Endothelial cell (in vitro differentiated cells): ENCODE measurements around the gene CNNM2. TPM values are rescaled to one million over a fixed set of nuclear protein-coding genes. Genes with fewer than 3 reads are reported as not detected.

ENCODE experiments used
- DNase-seq: peaks from one replicate; pipeline ENCODE4 v3.0.0; 2021; ENCODE audit warnings: low spot score
- H3K27ac Mint-ChIP-seq: one replicate; pipeline ENCODE4 v1.8.0; 2021; ENCODE audit warnings: mixed read lengths, inconsistent platforms; ENCODE audit not compliant: unreplicated experiment
- H3K27me3 Mint-ChIP-seq: one replicate; pipeline ENCODE4 v1.8.0; 2021; ENCODE audit warnings: mild to moderate bottlenecking, moderate library complexity, mixed read lengths, inconsistent platforms; ENCODE audit not compliant: unreplicated experiment
- H3K36me3 Mint-ChIP-seq: one replicate; pipeline ENCODE4 v1.8.0; 2021; ENCODE audit warnings: mild to moderate bottlenecking, low read depth, mixed read lengths, inconsistent platforms; ENCODE audit not compliant: unreplicated experiment
- H3K4me1 Mint-ChIP-seq: one replicate; pipeline ENCODE4 v1.8.0; 2021; ENCODE audit warnings: mild to moderate bottlenecking, mixed read lengths, inconsistent platforms; ENCODE audit not compliant: unreplicated experiment
- H3K4me3 Mint-ChIP-seq: one replicate; pipeline ENCODE4 v1.8.0; 2021; ENCODE audit warnings: mild to moderate bottlenecking, mixed read lengths, inconsistent platforms; ENCODE audit not compliant: unreplicated experiment
- H3K9me3 Mint-ChIP-seq: one replicate; pipeline ENCODE4 v1.8.0; 2021; ENCODE audit warnings: mixed read lengths, inconsistent platforms; ENCODE audit not compliant: unreplicated experiment
- total RNA-seq: library from RNA; stranded (reverse); fragmentation: NEBNext Ultra II Directional; extraction: Animal tissue kit (Norgen Biotek cat#: 25700); gene quantifications from one replicate; pipeline ENCODE4 v1.2.1, GENCODE V29; 2021; ENCODE audit not compliant: unreplicated experiment
- TF ChIP-seq, protein P1 (sequence below): fragments of 200-600 bp; sonication (generic); IDR thresholded peaks from one replicate; pipeline ENCODE4 v1.5.0; 2021; ENCODE audit warnings: antibody characterized with exemption; ENCODE audit not compliant: unreplicated experiment

Gene CNNM2
- total RNA-seq, 1 donor from 2014 or later: 4.6 TPM

DNA sequence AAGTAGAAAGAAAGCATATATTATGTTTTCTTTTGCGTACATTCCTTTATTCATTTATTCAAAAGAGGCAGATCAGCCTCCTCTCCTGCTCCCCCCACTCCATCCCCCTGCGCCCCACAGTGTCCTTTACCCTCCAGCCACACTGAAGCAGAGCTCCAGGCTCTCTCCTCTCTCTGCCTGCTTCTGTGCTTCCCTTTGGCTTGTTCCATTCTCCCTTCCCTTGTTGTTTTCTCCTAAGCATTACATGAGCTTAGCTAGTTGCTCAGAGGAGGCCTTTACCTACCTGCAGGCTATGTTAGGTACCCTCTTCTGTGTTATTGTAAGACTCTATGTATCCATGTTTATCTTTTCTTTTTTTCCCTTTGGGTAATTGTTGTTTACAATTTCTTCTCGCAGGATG, 27.4 kb downstream of the CNNM2 start:
- H3K9me3 Mint-ChIP-seq: no peaks in the 10 kb centered on the region
- H3K27ac Mint-ChIP-seq: no peak overlapping the region
- peaks cover 6% of the 10 kb centered on the region for H3K4me1 Mint-ChIP-seq
- no peaks in the 10 kb centered on the region for H3K27me3 Mint-ChIP-seq
- no peak for DNase-seq
- no peaks in the 10 kb centered on the region for H3K36me3 Mint-ChIP-seq
- TF ChIP-seq, protein P1, sequence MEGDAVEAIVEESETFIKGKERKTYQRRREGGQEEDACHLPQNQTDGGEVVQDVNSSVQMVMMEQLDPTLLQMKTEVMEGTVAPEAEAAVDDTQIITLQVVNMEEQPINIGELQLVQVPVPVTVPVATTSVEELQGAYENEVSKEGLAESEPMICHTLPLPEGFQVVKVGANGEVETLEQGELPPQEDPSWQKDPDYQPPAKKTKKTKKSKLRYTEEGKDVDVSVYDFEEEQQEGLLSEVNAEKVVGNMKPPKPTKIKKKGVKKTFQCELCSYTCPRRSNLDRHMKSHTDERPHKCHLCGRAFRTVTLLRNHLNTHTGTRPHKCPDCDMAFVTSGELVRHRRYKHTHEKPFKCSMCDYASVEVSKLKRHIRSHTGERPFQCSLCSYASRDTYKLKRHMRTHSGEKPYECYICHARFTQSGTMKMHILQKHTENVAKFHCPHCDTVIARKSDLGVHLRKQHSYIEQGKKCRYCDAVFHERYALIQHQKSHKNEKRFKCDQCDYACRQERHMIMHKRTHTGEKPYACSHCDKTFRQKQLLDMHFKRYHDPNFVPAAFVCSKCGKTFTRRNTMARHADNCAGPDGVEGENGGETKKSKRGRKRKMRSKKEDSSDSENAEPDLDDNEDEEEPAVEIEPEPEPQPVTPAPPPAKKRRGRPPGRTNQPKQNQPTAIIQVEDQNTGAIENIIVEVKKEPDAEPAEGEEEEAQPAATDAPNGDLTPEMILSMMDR: no peak
- no peak overlapping the region for H3K4me3 Mint-ChIP-seq

DNA sequence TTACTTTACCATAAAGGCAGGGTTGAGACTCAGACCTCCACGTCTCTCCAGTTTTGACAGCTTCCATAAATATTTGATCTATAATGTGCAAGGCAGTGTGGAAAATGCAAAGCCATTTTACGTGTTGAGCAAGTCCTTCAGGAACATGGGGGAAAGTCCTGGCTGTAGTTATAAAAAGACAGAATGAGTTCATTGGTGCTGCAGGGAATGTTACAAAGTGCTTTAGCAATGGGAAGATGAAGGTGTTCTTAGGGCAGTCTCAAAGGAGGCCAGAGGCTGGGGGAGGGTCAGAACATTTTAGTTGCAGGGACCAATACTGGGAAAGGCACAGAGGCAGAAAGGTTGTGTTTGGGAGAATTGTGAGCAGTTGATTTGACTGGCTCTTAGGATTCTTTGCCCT, 27.9 kb downstream of the CNNM2 start:
- H3K27me3 Mint-ChIP-seq: no peaks in the 10 kb centered on the region
- H3K4me1 Mint-ChIP-seq: peaks cover 6% of the 10 kb centered on the region
- no peaks in the 10 kb centered on the region for H3K9me3 Mint-ChIP-seq
- DNase-seq: no peak
- H3K4me3 Mint-ChIP-seq: no peak overlapping the region
- H3K27ac Mint-ChIP-seq: no peak overlapping the region
- H3K36me3 Mint-ChIP-seq: no peaks in the 10 kb centered on the region
- TF ChIP-seq, protein P1: no peak

DNA sequence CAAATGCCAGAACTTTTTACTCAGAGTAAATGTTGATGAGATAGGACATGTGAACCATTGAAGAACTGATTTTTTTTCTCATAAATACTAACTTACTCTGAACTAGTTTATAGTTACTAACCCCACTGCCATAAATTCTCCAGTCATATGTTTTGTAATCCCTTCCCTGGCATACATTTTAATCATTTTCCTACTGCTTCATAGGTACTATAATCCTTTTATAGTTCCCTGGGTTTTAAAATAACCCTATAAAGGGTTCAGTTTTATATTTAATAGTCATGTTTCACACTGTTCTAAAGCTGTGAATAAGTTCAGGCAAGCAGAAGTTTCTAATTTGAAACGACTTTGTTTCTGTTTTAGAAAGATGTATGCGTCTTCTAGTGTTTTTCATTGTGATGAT, 28.9 kb downstream of the CNNM2 start:
- peaks cover 6% of the 10 kb centered on the region for H3K4me1 Mint-ChIP-seq
- H3K9me3 Mint-ChIP-seq: no peaks in the 10 kb centered on the region

DNA sequence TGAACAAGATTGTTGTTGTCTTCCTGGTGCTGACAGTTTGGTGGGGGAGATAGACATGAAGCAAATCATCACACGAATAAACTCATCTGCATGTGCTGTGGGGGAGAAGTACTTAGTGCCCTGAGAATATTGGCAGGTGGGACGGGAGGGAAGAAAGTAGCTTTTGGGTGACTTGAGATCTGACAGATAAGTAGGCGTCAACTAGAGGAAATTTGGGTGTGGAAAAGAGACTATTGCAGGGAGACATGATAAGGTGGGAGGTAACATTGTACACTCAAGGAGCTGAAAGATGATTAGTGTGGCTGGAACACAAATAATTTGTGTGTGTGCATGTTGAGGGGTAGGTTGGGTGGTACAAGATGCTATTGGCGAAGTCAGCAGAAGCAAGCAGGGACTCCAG, 30.1 kb downstream of the CNNM2 start:
- H3K4me1 Mint-ChIP-seq: peaks cover 6% of the 10 kb centered on the region
- no peaks in the 10 kb centered on the region for H3K27me3 Mint-ChIP-seq
- H3K27ac Mint-ChIP-seq: no peak overlapping the region
- H3K36me3 Mint-ChIP-seq: no peaks in the 10 kb centered on the region
- TF ChIP-seq, protein P1: no peak
- H3K4me3 Mint-ChIP-seq: no peak overlapping the region
- H3K9me3 Mint-ChIP-seq: no peaks in the 10 kb centered on the region
- DNase-seq: no peak

More for the DNA sequence above, 28.9 kb downstream of the CNNM2 start:
- no peak overlapping the region for H3K27ac Mint-ChIP-seq
- H3K4me3 Mint-ChIP-seq: no peak overlapping the region
- DNase-seq: no peak
- TF ChIP-seq, protein P1: no peak
- no peaks in the 10 kb centered on the region for H3K36me3 Mint-ChIP-seq
- H3K27me3 Mint-ChIP-seq: no peaks in the 10 kb centered on the region

DNA sequence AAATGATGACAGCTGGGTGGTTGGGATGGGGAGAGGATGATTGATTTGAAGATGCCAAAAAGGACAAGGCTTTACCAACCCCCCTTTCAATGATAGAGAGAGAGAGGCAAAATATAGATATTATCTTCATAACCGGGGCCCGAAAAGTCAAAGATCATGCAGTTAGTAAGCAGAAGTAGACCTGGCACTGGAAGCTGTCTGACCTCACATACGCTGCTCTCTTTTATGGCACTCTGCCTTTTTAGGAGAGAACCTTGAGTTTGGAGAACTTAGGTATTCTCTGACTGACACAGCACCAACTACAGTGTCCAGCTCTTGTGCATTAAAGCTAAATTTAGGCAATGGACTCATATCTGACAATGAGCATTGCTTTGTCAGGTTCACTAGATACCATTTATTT, 30.7 kb downstream of the CNNM2 start:
- DNase-seq: no peak
- H3K4me3 Mint-ChIP-seq: no peak overlapping the region
- H3K27ac Mint-ChIP-seq: no peak overlapping the region
- no peaks in the 10 kb centered on the region for H3K27me3 Mint-ChIP-seq
- no peaks in the 10 kb centered on the region for H3K9me3 Mint-ChIP-seq
- H3K4me1 Mint-ChIP-seq: peaks cover 6% of the 10 kb centered on the region
- H3K36me3 Mint-ChIP-seq: no peaks in the 10 kb centered on the region
- TF ChIP-seq, protein P1: no peak
